Measurements from ENCODE around the gene OR2V1. TPM values are rescaled to one million over a fixed set of nuclear protein-coding genes. Genes with fewer than 3 reads are reported as not detected.
"Not testable (repeated sequence)": the region's sequence is repeated elsewhere in the genome, so short reads cannot be mapped to it uniquely, and the experiment has no call there.

Gene OR2V1
- total RNA-seq, 4 donors from 2014 or later: not detected

DNA sequence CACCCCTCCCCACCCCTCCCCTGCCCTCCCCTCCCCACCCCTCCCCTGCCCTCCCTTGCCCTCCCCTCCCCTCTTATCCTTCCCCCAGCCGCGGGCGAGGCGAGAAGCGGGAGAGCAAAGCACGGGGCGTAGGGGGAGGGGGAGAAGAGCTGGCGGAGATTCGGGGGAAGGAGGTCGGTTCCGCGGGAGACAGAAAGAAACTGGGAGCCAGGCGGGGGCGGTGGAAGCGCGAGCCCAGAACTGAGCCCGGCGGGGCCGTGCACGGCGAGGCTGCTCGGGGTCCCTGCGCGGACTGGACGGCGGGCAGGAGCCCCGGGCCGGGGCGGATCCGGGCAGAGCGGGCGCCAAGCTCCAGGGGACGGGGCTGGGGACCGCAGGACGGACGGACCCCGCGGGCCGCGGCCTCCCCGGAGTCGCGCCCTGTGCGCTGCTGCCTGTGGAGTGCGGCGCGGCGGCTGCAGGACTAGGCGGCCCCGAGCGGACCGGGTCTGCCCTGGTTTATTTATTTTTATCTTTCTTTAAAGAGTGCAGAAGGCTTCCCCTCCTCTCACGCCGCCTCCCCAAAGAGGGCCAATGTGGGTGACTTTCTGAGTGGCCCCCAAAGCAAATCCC lies 29.8 kb downstream of the OR2V1 start:
- intact Hi-C loops (cut with DNase I; ENCODE audit: low total_unique reads); H3K4me3 ChIP-seq (ENCODE audit: low read depth, poor library complexity, severe bottlenecking): not testable (repeated sequence)
- no CpG with 5 or more reads among the region's 54 CpGs for WGBS, 2 donors
- DNase-seq (ENCODE audit: low spot score in 2 of 2): peak in 1 of 2 donors; percentile 71

DNA sequence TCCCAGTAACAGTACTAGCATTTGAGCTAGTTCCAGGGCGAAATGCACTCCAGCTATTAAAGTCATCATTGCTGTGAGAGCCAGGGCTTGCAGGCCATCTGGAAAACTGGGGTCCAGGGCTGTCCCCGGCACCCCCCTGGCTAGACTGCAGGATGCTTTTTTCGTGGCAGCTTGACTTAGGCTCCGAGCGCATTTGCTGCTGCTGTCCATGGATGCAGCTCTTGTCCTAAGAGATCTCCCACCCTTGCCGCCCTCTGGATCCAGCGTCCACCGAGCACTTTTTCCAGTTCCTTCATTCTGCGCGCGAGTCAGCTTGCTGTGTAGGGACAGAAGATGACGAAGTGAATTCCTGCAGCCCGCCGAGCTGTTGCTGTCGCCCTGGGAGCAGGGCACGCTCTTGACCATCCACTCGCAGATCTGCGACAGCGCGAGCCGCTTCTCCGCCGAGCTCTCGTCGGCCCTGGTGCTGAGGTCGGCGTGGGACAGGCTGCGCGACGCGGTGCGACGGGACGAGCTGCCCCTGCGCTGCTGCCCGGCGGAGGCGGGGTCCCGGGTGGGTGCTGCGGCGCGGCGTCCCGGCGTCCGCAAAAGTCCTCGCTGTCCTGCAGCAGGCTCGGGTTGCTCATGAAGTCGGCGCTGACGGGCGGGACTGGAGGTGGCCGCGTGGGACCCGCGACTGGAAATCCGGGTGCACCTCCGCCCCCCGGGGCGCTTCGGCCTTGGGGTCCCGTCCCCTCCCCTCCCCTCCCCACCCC lies 30.7 kb downstream of the OR2V1 start:
- H3K4me3 ChIP-seq (ENCODE audit: low read depth, poor library complexity, severe bottlenecking): no peak overlapping the region
- WGBS, 2 donors: 12 to 16% methylated on average over 16 to 22 of the region's 62 CpGs
- DNase-seq (ENCODE audit: low spot score in 2 of 2): no peak
- intact Hi-C loops (cut with DNase I; ENCODE audit: low total_unique reads): no loop called here
- TF ChIP-seq, protein P1, sequence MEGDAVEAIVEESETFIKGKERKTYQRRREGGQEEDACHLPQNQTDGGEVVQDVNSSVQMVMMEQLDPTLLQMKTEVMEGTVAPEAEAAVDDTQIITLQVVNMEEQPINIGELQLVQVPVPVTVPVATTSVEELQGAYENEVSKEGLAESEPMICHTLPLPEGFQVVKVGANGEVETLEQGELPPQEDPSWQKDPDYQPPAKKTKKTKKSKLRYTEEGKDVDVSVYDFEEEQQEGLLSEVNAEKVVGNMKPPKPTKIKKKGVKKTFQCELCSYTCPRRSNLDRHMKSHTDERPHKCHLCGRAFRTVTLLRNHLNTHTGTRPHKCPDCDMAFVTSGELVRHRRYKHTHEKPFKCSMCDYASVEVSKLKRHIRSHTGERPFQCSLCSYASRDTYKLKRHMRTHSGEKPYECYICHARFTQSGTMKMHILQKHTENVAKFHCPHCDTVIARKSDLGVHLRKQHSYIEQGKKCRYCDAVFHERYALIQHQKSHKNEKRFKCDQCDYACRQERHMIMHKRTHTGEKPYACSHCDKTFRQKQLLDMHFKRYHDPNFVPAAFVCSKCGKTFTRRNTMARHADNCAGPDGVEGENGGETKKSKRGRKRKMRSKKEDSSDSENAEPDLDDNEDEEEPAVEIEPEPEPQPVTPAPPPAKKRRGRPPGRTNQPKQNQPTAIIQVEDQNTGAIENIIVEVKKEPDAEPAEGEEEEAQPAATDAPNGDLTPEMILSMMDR (IDR thresholded peaks at IDR 0.05): no peak
- TF ChIP-seq POLR2A (IDR thresholded peaks at IDR 0.05): no peak

DNA sequence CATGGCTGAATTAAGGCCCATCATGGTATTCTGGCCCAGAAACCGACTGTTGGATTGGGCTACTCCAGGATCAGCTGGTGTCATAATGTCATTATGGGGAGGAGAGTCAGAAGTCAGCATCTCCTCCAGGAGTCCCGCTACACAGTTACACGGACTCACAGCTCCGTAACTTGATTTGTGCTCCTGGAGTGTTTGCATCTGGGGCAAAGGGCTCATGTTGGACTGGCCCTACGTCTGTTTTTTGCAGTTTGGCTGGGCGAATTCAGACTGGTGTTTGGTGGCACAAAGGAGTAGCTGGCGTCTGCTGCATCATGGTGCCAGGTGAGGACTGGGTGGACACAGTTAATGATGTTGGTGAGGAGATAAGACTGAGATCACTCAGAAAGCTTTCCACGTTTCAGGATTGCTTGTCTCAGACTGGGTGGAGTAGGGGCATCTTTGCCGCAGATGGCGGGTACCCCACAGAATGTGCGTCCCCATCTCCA lies 31.3 kb downstream of the OR2V1 start:
- intact Hi-C loops (cut with DNase I; ENCODE audit: low total_unique reads): no loop called here
- H3K4me3 ChIP-seq (ENCODE audit: low read depth, poor library complexity, severe bottlenecking): no peak overlapping the region
- peak in 1 of 2 donors; percentile 80 for DNase-seq (ENCODE audit: low spot score in 2 of 2)
- TF ChIP-seq POLR2A (IDR thresholded peaks at IDR 0.05): no peak
- TF ChIP-seq, protein P1 (IDR thresholded peaks at IDR 0.05): no peak
- WGBS, 2 donors: 53 to 55% methylated on average over 11 of the region's 11 CpGs

DNA sequence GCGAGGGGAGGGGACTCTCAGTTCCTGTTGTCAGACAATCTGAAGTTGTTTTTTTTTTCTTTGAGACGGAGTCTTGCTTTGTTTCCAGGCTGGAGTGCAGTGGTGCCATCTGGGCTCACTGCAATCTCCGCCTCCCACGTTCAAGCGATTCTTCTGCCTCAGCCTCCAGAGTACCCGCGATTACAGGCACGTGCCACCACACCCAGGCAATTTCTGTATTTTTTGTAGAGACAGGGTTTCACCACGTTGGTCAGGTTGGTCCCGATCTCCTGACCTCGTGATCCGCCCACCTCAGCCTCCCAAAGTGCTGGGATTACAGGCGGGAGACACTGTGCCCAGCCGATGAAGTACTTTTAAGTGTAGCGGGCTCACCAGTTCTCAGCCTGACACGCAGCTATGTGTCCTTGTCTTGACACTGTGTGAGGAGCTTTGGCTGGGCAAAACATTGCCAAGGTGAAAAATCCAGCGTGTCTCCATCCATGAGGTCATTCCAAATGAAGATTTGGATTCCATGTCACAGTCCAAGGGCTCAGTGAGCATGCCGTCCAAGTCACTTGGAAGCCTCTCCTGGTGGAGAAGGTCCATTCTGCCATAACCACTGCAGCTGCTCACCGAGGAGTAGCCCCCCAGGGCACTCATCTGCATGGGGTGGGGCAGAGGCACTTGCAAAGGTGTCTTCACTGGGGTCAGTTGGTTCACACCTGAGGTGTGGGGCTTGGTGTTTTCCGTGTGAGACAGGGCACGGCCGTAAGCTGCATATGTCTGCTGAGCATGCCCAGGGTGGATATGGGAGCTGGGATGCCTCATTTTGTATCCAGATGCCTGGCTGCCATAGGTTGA lies 32.0 kb downstream of the OR2V1 start:
- intact Hi-C loops (cut with DNase I; ENCODE audit: low total_unique reads): no loop called here
- no peak overlapping the region for H3K4me3 ChIP-seq (ENCODE audit: low read depth, poor library complexity, severe bottlenecking)
- DNase-seq (ENCODE audit: low spot score in 2 of 2): peak in 1 of 2 donors; percentile 80
- WGBS, 2 donors: 15 to 19% methylated on average over 21 to 22 of the region's 22 CpGs
- TF ChIP-seq, protein P1 (IDR thresholded peaks at IDR 0.05): no peak
- no peak for TF ChIP-seq POLR2A (IDR thresholded peaks at IDR 0.05)

DNA sequence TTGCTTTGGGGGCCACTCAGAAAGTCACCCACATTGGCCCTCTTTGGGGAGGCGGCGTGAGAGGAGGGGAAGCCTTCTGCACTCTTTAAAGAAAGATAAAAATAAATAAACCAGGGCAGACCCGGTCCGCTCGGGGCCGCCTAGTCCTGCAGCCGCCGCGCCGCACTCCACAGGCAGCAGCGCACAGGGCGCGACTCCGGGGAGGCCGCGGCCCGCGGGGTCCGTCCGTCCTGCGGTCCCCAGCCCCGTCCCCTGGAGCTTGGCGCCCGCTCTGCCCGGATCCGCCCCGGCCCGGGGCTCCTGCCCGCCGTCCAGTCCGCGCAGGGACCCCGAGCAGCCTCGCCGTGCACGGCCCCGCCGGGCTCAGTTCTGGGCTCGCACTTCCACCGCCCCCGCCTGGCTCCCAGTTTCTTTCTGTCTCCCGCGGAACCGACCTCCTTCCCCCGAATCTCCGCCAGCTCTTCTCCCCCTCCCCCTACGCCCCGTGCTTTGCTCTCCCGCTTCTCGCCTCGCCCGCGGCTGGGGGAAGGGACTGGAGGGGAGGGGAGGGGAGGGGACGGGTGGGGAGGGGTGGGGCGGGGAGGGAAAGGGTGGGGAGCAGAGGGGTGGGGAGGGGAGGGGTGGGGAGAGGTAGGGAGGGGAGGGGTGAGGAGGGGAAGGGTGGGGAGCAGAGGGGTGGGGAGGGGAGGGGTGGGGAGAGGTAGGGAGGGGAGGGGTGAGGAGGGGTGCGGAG lies 33.0 kb downstream of the OR2V1 start:
- intact Hi-C loops (cut with DNase I; ENCODE audit: low total_unique reads); H3K4me3 ChIP-seq (ENCODE audit: low read depth, poor library complexity, severe bottlenecking): not testable (repeated sequence)

DNA sequence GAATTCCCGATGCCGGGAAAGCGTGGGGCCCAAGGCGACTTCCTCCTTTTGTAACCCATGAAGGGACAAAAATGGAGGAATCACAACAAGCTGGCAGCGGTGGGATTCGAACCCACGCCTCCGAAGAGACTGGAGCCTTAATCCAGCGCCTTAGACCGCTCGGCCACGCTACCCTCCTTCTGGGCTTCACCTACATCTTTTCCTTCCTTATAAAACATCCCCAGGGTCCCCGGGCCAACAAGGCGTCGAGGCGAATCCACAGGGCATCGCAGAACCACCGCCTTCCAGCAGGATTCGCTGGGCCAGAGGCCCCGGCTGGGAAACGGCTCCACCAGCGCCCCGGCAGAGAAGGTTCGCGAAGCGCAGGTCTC lies 33.6 kb downstream of the OR2V1 start:
- DNase-seq (ENCODE audit: low spot score in 2 of 2); intact Hi-C loops (cut with DNase I; ENCODE audit: low total_unique reads); H3K4me3 ChIP-seq (ENCODE audit: low read depth, poor library complexity, severe bottlenecking): not testable (repeated sequence)
- no CpG with 5 or more reads among the region's 26 CpGs for WGBS, 2 donors

More for the DNA sequence above, 33.0 kb downstream of the OR2V1 start:
- WGBS, 2 donors: no CpG with 5 or more reads among the region's 56 CpGs
- not testable (repeated sequence) for DNase-seq (ENCODE audit: low spot score in 2 of 2)

DNA sequence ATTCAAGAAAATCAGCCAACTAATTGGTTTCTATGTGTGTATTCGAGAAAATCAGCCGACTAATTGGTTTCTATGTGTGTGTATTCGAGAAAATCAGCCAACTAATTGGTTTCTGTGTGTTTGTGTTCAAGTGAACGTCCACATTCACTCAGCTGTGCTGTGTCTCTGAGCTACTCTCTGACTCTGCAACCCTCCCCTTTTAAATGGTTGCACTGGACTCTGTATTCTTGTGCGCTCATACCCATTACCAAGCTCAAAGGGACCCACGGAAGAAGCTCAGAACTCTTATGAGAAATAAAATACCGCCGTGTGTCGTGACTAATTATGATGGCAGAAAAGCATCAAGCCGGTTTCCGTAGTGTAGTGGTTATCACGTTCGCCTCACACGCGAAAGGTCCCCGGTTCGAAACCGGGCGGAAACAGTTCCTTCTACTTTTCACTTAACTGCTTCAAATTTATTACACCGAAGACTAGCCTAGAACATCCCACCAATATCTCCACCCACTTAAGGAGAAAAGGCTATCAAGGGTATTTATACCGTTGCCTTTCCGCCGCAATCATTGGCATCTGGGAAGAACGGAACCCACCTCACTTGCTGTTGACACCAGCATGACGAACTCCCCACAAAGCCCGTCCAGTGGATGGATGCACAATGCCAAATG lies 34.1 kb downstream of the OR2V1 start:
- H3K4me3 ChIP-seq (ENCODE audit: low read depth, poor library complexity, severe bottlenecking); intact Hi-C loops (cut with DNase I; ENCODE audit: low total_unique reads); DNase-seq (ENCODE audit: low spot score in 2 of 2): not testable (repeated sequence)
- no CpG with 5 or more reads among the region's 26 CpGs for WGBS, 2 donors

DNA sequence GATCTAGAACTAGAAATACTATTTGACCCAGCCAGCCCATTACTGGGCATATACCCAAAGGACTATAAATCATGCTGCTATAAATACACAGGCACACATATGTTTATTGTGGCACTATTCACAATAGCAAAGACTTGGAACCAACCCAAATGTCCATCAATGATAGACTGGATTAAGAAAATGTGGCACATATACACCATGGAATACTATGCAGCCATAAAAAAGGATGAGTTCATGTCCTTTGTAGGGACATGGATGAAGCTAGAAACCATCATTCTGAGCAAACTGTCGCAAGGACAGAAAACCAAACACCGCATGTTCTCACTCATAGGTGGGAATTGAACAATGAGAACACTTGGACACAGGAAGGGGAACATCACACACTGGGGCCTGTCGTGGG lies 35.8 kb downstream of the OR2V1 start:
- 77 to 90% methylated on average over 3 of the region's 3 CpGs for WGBS, 2 donors
- DNase-seq (ENCODE audit: low spot score in 2 of 2); H3K4me3 ChIP-seq (ENCODE audit: low read depth, poor library complexity, severe bottlenecking); intact Hi-C loops (cut with DNase I; ENCODE audit: low total_unique reads): not testable (repeated sequence)
